PFSK-1 (cell line): Measurements from ENCODE around the gene UFM1.

Experiments used
- POLR2AphosphoS5 ChIP-seq: IDR thresholded peaks from 2 replicates; pipeline ENCODE4 v1.6.1; 2012; ENCODE audit warnings: low read depth, mild to moderate bottlenecking, control low read depth, low read length, moderate library complexity
- REST ChIP-seq, 2 experiments: IDR thresholded peaks; 2 replicates each; pipeline versions ENCODE4 v1.6.1 to v1.8.0; 2011 to 2012; ENCODE audit warnings: low read depth in 2 of 2, low read length in 2 of 2, control low read depth in 1 of 2, inconsistent platforms in 1 of 2, mild to moderate bottlenecking in 1 of 2, moderate library complexity in 1 of 2; ENCODE audit not compliant: insufficient read depth in 1 of 2
- SIN3A ChIP-seq: IDR thresholded peaks from 2 replicates; pipeline ENCODE4 v1.6.1; 2012; ENCODE audit warnings: mild to moderate bottlenecking, low read length, moderate library complexity, borderline replicate concordance; ENCODE audit not compliant: insufficient read depth
- TAF1 ChIP-seq: IDR thresholded peaks from 2 replicates; pipeline ENCODE4 v1.6.1; 2012; ENCODE audit warnings: low read length, control low read depth, borderline replicate concordance; ENCODE audit not compliant: insufficient read depth

DNA sequence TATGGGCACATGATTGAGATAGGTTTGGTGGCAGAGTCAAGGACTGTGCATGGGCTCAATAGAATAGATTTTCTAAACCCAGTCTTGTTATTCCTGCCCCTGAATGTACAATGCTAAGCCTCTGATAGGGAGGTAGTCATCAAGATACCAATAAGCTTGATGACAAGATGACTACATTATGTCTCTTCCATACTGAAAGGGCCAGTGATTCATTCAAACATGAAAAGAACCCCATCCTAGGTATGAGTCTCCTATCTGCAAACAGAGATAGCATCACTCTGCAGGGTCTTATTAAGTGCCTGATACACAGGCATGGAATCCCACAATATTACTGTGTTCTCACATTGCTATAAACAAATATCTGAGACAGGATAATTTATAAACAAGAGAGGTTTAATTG, 40.3 kb upstream of the UFM1 start:
- no peak for TF ChIP-seq SIN3A
- TF ChIP-seq TAF1 = no peak
- TF ChIP-seq POLR2AphosphoS5 = no peak
- no peak for TF ChIP-seq REST (IDR thresholded peaks at IDR 0.05; ENCODE audit: insufficient read depth in 1 of 2, low read depth in 2 of 2, low read length in 2 of 2)
